B cell (primary cell): ENCODE results near the gene CD163L1. TPM values are rescaled to one million over a fixed set of nuclear protein-coding genes. Genes with fewer than 3 reads are reported as not detected.
A peak's percentile ranks its signal among the peaks of the same experiment; 100 is the strongest.
"Not testable (repeated sequence)": the region's sequence is repeated elsewhere in the genome, so short reads cannot be mapped to it uniquely, and the experiment has no call there.

Experiments used
- ATAC-seq: fragments of 200-7000 bp; cut with Tn5 transposase; one replicate; pipeline ENCODE4 v1.10.0; 2021; ENCODE audit warnings: low read depth, mild to moderate bottlenecking, moderate number of reproducible peaks, moderate library complexity
- CTCF ChIA-PET: fragments of 350-600 bp; sonication (Branson Sonifier 250); formaldehyde crosslinking; loops from one replicate; lab custom pipeline; 2021; ENCODE audit warnings: antibody characterized with exemption, inconsistent platforms; lab: Charles Lee
- POLR2A ChIA-PET: fragments of 350-600 bp; sonication (Branson Sonifier 250); formaldehyde crosslinking; loops from one replicate; lab custom pipeline; 2021; ENCODE audit warnings: antibody characterized with exemption; lab: Charles Lee
- DNase-seq: peaks from one replicate; pipeline ENCODE4 v3.0.0; 2013
- H2AFZ ChIP-seq: 2 replicates; pipeline ENCODE4 v1.6.1; 2012; ENCODE audit warnings: mild to moderate bottlenecking, low read depth, low read length; ENCODE audit not compliant: insufficient read depth, poor library complexity, severe bottlenecking
- H3K27ac ChIP-seq, 2 donors: 1 replicate in 1 of 2; 2 replicates in 1 of 2; pipeline ENCODE4 v1.5.1; 2012 to 2013; ENCODE audit warnings: low read length in 2 of 2, mild to moderate bottlenecking in 2 of 2, moderate library complexity in 1 of 2
- H3K27me3 ChIP-seq, 4 experiments: fragments of 200-600 bp in 1 of 4; sonication (generic) in 1 of 4; replicated peaks in 1 of 4; 1 replicate in 2 of 4; 2 replicates in 2 of 4; pipeline versions ENCODE4 v1.6.1 to v1.7.0; 2013 to 2016; ENCODE audit warnings: low read length in 3 of 4, mild to moderate bottlenecking in 2 of 4, mixed read lengths in 1 of 4, moderate library complexity in 1 of 4; ENCODE audit not compliant: insufficient read depth in 4 of 4, control insufficient read depth in 3 of 4; ENCODE audit errors: control extremely low read depth in 1 of 4
- H3K36me3 ChIP-seq, 2 experiments: replicated peaks in 1 of 2; 1 replicate in 1 of 2; 2 replicates in 1 of 2; pipeline versions ENCODE4 v1.6.1 to v1.7.1; 2013; ENCODE audit warnings: low read length in 1 of 2; ENCODE audit not compliant: insufficient read depth in 2 of 2, control insufficient read depth in 1 of 2; ENCODE audit errors: control extremely low read depth in 1 of 2, extremely low read depth in 1 of 2
- H3K4me1 ChIP-seq, 2 donors: fragments of 200-600 bp in 1 of 2; sonication (generic) in 1 of 2; 1 replicate in 1 of 2; 2 replicates in 1 of 2; pipeline versions ENCODE4 v1.5.1 to v1.6.1; 2013 to 2017; ENCODE audit warnings: low read length in 2 of 2; ENCODE audit not compliant: control insufficient read depth in 2 of 2, insufficient read depth in 2 of 2
- H3K4me2 ChIP-seq: replicated peaks from 2 replicates; pipeline ENCODE3; 2012; ENCODE audit warnings: mild to moderate bottlenecking, low read depth, low read length; ENCODE audit not compliant: poor library complexity, severe bottlenecking
- H3K4me3 ChIP-seq, 5 experiments: fragments of 200-600 bp in 1 of 5; sonication (generic) in 1 of 5; 1 replicate in 3 of 5; 2 replicates in 2 of 5; pipeline versions ENCODE4 v1.5.1 to v1.7.0; 2011 to 2016; ENCODE audit warnings: low read length in 4 of 5, mild to moderate bottlenecking in 4 of 5, low read depth in 2 of 5, control low read depth in 1 of 5, moderate library complexity in 1 of 5; ENCODE audit not compliant: insufficient read depth in 1 of 5; ENCODE audit errors: control extremely low read depth in 1 of 5, extremely low read depth in 1 of 5
- H3K79me2 ChIP-seq: fragments of 200-600 bp; sonication (generic); one replicate; pipeline ENCODE4 v1.6.0; 2016; ENCODE audit warnings: low read length; ENCODE audit not compliant: control insufficient read depth, insufficient read depth
- H3K9ac ChIP-seq: fragments of 200-600 bp; sonication (generic); 2 replicates; pipeline ENCODE4 v1.6.1; 2017; ENCODE audit warnings: mild to moderate bottlenecking, low read length, moderate library complexity
- H3K9me3 ChIP-seq, 3 donors: one replicate each; pipeline versions ENCODE4 v1.6.1 to v1.7.1; 2013; ENCODE audit warnings: low read length in 2 of 3; ENCODE audit not compliant: control insufficient read depth in 2 of 3, insufficient read depth in 1 of 3; ENCODE audit errors: control extremely low read depth in 1 of 3
- H4K20me1 ChIP-seq: 2 replicates; pipeline ENCODE4 v1.6.0; 2012; ENCODE audit warnings: mild to moderate bottlenecking, low read length; ENCODE audit not compliant: insufficient read depth, control insufficient read depth, poor library complexity, severe bottlenecking
- H3K27ac Mint-ChIP-seq: one replicate; pipeline ENCODE4 v1.8.0; 2021; ENCODE audit warnings: mixed read lengths
- H3K27me3 Mint-ChIP-seq: one replicate; pipeline ENCODE4 v1.8.0; 2021; ENCODE audit warnings: mixed read lengths
- H3K4me1 Mint-ChIP-seq: one replicate; pipeline ENCODE4 v1.8.0; 2021; ENCODE audit warnings: mixed read lengths
- H3K4me3 Mint-ChIP-seq: one replicate; pipeline ENCODE4 v1.8.0; 2021; ENCODE audit warnings: mixed read lengths
- H3K9me3 Mint-ChIP-seq: one replicate; pipeline ENCODE4 v1.8.0; 2022; ENCODE audit warnings: mixed read lengths; ENCODE audit not compliant: insufficient read depth
- EZH2 ChIP-seq: IDR thresholded peaks from 2 replicates; pipeline ENCODE4 v1.6.1; 2012; ENCODE audit warnings: borderline replicate concordance, low read depth, mild to moderate bottlenecking, moderate library complexity, low read length; ENCODE audit not compliant: insufficient read depth, poor library complexity, severe bottlenecking
- WGBS: methylation state at CpG from one replicate; pipeline ENCODE4 v1.1.5; 2013; ENCODE audit warnings: missing lambda C conversion rate; ENCODE audit not compliant: insufficient coverage; 5-methylcytosine and 5-hydroxymethylcytosine counted together
- intact Hi-C: fragments of 100-400 bp; cut with micrococcal nuclease; formaldehyde crosslinking; loops from one replicate; pipeline ENCODE4 v1.10.0; 2022
- polyA plus RNA-seq: library from polyadenylated mRNA; depleted of rRNA; stranded (reverse); fragments of >200 nt; gene quantifications from 2 replicates; pipeline ENCODE4 v1.2.3, GENCODE V29; 2012
- total RNA-seq, 2 donors: library from RNA; stranded (reverse); fragments of 120-200 nt in 1 of 2; gene quantifications; 1 replicate in 1 of 2; 2 replicates in 1 of 2; pipeline versions ENCODE4 v1.2.3 to v1.2.4, GENCODE V29; 2013 to 2022
- TF ChIP-seq, protein P1 (sequence below): fragments of 200-600 bp; IDR thresholded peaks from one replicate; pipeline ENCODE4 v1.8.0; 2022; ENCODE audit warnings: antibody characterized with exemption, mild to moderate bottlenecking

CD163L1 gene
- total and polyA plus RNA-seq, 2 donors (not counting 1 experiment from before 2014, with no cell fraction given): 0.32 TPM; not detected in 1

DNA sequence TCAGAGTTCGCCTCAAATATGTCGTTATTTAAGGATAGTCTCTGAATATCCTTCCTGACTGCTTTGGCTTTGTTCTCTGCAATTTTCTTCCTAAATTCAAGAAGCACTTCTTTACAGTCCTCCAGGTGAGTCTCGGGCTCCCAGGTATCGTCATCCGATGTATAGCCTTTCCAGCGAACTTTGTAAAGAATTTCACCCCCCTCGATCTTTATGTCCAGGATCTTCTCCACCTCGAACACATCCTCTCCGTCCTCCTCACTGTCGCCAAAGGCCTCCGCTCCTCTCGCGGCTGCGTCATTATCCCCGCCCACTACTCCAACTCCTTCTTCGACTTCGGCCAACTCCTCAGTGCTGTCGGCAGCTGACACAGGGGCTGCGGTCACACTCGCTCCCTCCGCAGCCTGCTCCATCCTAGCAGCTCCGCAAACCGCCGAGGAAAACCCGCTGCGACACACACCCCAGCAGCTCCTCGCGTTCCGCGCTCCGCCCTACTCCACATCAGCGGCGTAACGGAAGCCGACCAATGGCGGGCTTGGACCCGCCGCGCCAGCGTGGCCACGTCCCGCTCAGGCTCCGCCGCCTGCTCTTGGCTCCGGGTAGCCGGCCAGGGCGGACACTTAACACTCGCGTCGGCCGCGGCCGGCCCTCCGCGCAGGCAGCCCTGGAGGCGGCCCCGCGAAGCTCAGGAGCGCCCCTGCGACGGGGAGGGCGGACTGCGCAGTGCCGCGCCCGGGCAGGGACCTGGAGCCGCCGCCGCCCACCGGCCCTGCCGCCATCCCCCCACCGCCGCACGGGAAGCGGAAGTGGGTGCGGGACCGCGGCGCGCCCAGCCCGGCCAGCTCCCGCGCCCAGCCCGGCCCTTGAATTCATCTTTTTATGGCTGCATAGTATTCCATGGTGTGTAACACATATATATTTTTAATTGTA is 4.1 kb downstream of the CD163L1 start:
- Histone ChIP-seq H3K27me3 (peaks cover 0 to 18% (median 13%) of the 10 kb centered on the region in 4 experiments), H3K4me3 (peak overlapping the region in 1 of 5 experiments; percentile 17), H4K20me1 (no peaks in the 10 kb centered on the region), H3K27ac (no peak overlapping the region), H2AFZ (no peak overlapping the region), H3K4me1 (no peaks in the 10 kb centered on the region), H3K36me3 (no peaks in the 10 kb centered on the region), H3K4me2 (peak overlapping the region; percentile 12), H3K9me3 (peaks cover 0 to 8% (median 0%) of the 10 kb centered on the region in 3 donors), H3K79me2 (no peaks in the 10 kb centered on the region), H3K9ac (no peak overlapping the region)
- DNase-seq: no peak
- Mint-ChIP-seq H3K27ac (no peak overlapping the region), H3K27me3 (peaks cover 35% of the 10 kb centered on the region), H3K4me1 (no peaks in the 10 kb centered on the region), H3K9me3 (no peaks in the 10 kb centered on the region), H3K4me3 (no peak overlapping the region)
- ChIA-PET POLR2A (no interaction called here), CTCF (no interaction called here)
- intact Hi-C loops: no loop called here
- peak; percentile 47 for ATAC-seq
- TF ChIP-seq, protein P1, sequence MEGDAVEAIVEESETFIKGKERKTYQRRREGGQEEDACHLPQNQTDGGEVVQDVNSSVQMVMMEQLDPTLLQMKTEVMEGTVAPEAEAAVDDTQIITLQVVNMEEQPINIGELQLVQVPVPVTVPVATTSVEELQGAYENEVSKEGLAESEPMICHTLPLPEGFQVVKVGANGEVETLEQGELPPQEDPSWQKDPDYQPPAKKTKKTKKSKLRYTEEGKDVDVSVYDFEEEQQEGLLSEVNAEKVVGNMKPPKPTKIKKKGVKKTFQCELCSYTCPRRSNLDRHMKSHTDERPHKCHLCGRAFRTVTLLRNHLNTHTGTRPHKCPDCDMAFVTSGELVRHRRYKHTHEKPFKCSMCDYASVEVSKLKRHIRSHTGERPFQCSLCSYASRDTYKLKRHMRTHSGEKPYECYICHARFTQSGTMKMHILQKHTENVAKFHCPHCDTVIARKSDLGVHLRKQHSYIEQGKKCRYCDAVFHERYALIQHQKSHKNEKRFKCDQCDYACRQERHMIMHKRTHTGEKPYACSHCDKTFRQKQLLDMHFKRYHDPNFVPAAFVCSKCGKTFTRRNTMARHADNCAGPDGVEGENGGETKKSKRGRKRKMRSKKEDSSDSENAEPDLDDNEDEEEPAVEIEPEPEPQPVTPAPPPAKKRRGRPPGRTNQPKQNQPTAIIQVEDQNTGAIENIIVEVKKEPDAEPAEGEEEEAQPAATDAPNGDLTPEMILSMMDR: no peak
- no peak for TF ChIP-seq EZH2
- WGBS: 32% methylated on average over 74 of the region's 84 CpGs

DNA sequence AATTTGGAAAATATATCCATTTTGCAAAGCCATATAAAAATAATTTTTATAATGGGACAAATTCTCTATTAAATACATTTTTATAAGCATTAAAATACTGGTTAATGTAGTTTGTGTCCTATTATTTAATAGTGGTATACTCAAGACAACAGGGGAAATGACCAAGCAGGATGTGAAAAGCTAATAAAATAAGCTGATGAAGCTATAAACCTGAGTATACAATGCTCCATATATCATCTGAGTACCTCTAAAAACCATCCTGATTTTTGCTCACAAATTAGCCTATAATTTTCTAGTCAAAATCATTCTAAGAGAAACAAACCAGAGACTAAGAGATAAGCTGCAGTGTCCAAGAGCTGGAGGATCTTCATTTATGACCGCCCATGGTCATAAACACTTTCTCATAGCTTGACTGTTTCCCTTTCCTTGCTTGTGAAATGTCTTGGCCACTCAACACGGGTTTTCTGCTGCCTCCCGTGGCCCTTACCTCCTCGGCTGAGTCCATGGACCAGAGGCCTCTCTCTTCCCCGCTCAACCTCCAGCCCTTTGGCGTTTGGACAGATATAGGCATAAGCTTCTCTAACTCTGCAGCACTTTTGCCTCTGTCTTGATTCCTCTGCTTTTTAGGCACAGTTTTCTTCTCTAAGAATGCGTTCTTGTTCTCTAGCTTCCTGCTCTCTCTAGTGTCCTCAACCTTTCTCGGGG is 5.5 kb downstream of the CD163L1 start:
- H3K9me3 Mint-ChIP-seq, H3K4me1 ChIP-seq, H3K79me2 ChIP-seq, DNase-seq, H2AFZ ChIP-seq, ATAC-seq, intact Hi-C loops, H3K4me3 Mint-ChIP-seq, H3K4me2 ChIP-seq, H4K20me1 ChIP-seq, H3K27ac ChIP-seq, H3K4me3 ChIP-seq, POLR2A ChIA-PET, H3K9ac ChIP-seq, H3K27ac Mint-ChIP-seq, H3K4me1 Mint-ChIP-seq, H3K36me3 ChIP-seq, CTCF ChIA-PET, H3K9me3 ChIP-seq: not testable (repeated sequence)
- H3K27me3 Mint-ChIP-seq: peaks cover 31% of the 10 kb centered on the region
- WGBS: 79% methylated on average over 7 of the region's 8 CpGs
- peaks cover 0 to 18% (median 15%) of the 10 kb centered on the region in 4 experiments for H3K27me3 ChIP-seq

- H3K4me1 Mint-ChIP-seq, H3K79me2 ChIP-seq, H2AFZ ChIP-seq, H3K27ac ChIP-seq, H3K4me3 ChIP-seq, H3K9me3 ChIP-seq, intact Hi-C loops, DNase-seq, H3K36me3 ChIP-seq, H3K27ac Mint-ChIP-seq, H3K9me3 Mint-ChIP-seq, H4K20me1 ChIP-seq, H3K9ac ChIP-seq, POLR2A ChIA-PET, H3K4me3 Mint-ChIP-seq, H3K4me1 ChIP-seq, H3K4me2 ChIP-seq, CTCF ChIA-PET, ATAC-seq: not testable (repeated sequence)
- H3K27me3 Mint-ChIP-seq: peaks cover 31% of the 10 kb centered on the region
- WGBS: 100% methylated on average over 1 of the region's 3 CpGs
- H3K27me3 ChIP-seq: peaks cover 0 to 18% (median 13%) of the 10 kb centered on the region in 4 experiments
Measured at GRCh38 chr12:7437494-7437893, 6.5 kb downstream of the CD163L1 start.
